Calu3 (cell line): Measurements from ENCODE around the gene S100A10. TPM values are rescaled to one million over a fixed set of nuclear protein-coding genes. Genes with fewer than 3 reads are reported as not detected.
A peak's percentile ranks its signal among the peaks of the same experiment; 100 is the strongest.

Source experiments
- BruUV-seq: library from RNA; stranded (reverse); fragments of 400-500 nt; replicated peaks from 2 replicates; lab custom pipeline; 2021; lab: Mats Ljungman, UMichigan
- CTCF ChIA-PET: fragments of 300-600 bp; sonication (Branson Sonifier 250); formaldehyde crosslinking; loops from one replicate; lab custom pipeline; 2022; ENCODE audit warnings: antibody characterized with exemption; lab: Charles Lee
- DNase-seq: peaks from one replicate; pipeline ENCODE4 v3.0.0; 2022
- H3K27ac Mint-ChIP-seq: one replicate; pipeline ENCODE4 v1.8.0; 2022; ENCODE audit warnings: mixed read lengths; ENCODE audit not compliant: unreplicated experiment
- H3K27me3 Mint-ChIP-seq: one replicate; pipeline ENCODE4 v1.8.0; 2022; ENCODE audit warnings: mixed read lengths; ENCODE audit not compliant: unreplicated experiment
- H3K36me3 Mint-ChIP-seq: one replicate; pipeline ENCODE4 v1.8.0; 2022; ENCODE audit warnings: mild to moderate bottlenecking, moderate library complexity, mixed read lengths; ENCODE audit not compliant: insufficient read depth, unreplicated experiment
- H3K4me1 Mint-ChIP-seq: one replicate; pipeline ENCODE4 v1.8.0; 2022; ENCODE audit warnings: mild to moderate bottlenecking, low read depth, mixed read lengths; ENCODE audit not compliant: unreplicated experiment
- H3K4me3 Mint-ChIP-seq: one replicate; pipeline ENCODE4 v1.8.0; 2022; ENCODE audit warnings: mild to moderate bottlenecking, low read depth, moderate library complexity, mixed read lengths; ENCODE audit not compliant: unreplicated experiment
- H3K9me3 Mint-ChIP-seq: one replicate; pipeline ENCODE4 v1.8.0; 2022; ENCODE audit warnings: low read depth, mixed read lengths; ENCODE audit not compliant: unreplicated experiment
- CTCF ChIP-seq: fragments of 200-600 bp; IDR thresholded peaks from one replicate; pipeline ENCODE4 v1.8.0; 2022; ENCODE audit warnings: antibody characterized with exemption; ENCODE audit not compliant: unreplicated experiment
- intact Hi-C: fragments of 100-400 bp; cut with micrococcal nuclease; formaldehyde crosslinking; loops from one replicate; pipeline ENCODE4 v1.10.0; 2022; ENCODE audit not compliant: unreplicated experiment
- total RNA-seq: library from RNA; stranded (reverse); gene quantifications from 2 replicates; pipeline ENCODE4 v1.2.3, GENCODE V29; 2022

Gene S100A10
- total RNA-seq, 1 experiment from 2014 or later = 882 TPM

- Mint-ChIP-seq H3K36me3 (peaks cover 30% of the 10 kb centered on the region), H3K4me1 (peaks cover 74% of the 10 kb centered on the region), H3K9me3 (peaks cover 9% of the 10 kb centered on the region), H3K27ac (no peak overlapping the region), H3K27me3 (no peaks in the 10 kb centered on the region), H3K4me3 (no peak overlapping the region)
- intact Hi-C loops = no loop called here
- CTCF ChIA-PET = no interaction called here
- DNase-seq = no peak
- no peak for TF ChIP-seq CTCF
- BruUV-seq = no TSS peak
Observed at GRCh38 chr1:152026895-152027294, 33.2 kb upstream of the S100A10 start.

GRCh38 chr1:152024223-152024622 is 30.6 kb upstream of the S100A10 start:
- TF ChIP-seq CTCF = no peak
- peak overlapping the region; percentile 37 for H3K27ac Mint-ChIP-seq
- intact Hi-C loops = no loop called here
- H3K9me3 Mint-ChIP-seq = peaks cover 7% of the 10 kb centered on the region
- BruUV-seq = no TSS peak
- no peak overlapping the region for H3K4me3 Mint-ChIP-seq
- peaks cover 61% of the 10 kb centered on the region for H3K4me1 Mint-ChIP-seq
- CTCF ChIA-PET = interaction anchor here (1.4 to 2.4 kb wide), 4 partner anchors 10 to 90 kb away, joined by 5 to 15 read pairs (median 9); partner anchors contain the start of gene S100A11
- H3K27me3 Mint-ChIP-seq = no peaks in the 10 kb centered on the region
- H3K36me3 Mint-ChIP-seq = peaks cover 7% of the 10 kb centered on the region
- peak; percentile 69 for DNase-seq

- DNase-seq = no peak
- peak overlapping the region; percentile 7 for H3K4me3 Mint-ChIP-seq
- CTCF ChIA-PET = interaction anchor here (2.1 to 2.4 kb wide), 2 partner anchors 11 to 14 kb away, joined by 9 to 15 read pairs; partner anchors contain the start of gene S100A11
- peaks cover 51% of the 10 kb centered on the region for H3K4me1 Mint-ChIP-seq
- H3K27ac Mint-ChIP-seq = peak overlapping the region; percentile 37
- H3K36me3 Mint-ChIP-seq = no peaks in the 10 kb centered on the region
- TF ChIP-seq CTCF = no peak
- H3K27me3 Mint-ChIP-seq = no peaks in the 10 kb centered on the region
- BruUV-seq = no TSS peak
- intact Hi-C loops = no loop called here
- H3K9me3 Mint-ChIP-seq = peaks cover 3% of the 10 kb centered on the region
Observed at GRCh38 chr1:152023221-152023620, 29.6 kb upstream of the S100A10 start.

- H3K4me1 Mint-ChIP-seq = peaks cover 47% of the 10 kb centered on the region
- H3K4me3 Mint-ChIP-seq = no peak overlapping the region
- no TSS peak for BruUV-seq
- H3K9me3 Mint-ChIP-seq = peaks cover 2% of the 10 kb centered on the region
- H3K36me3 Mint-ChIP-seq = no peaks in the 10 kb centered on the region
- TF ChIP-seq CTCF = no peak
- CTCF ChIA-PET = no interaction called here
- no peaks in the 10 kb centered on the region for H3K27me3 Mint-ChIP-seq
- H3K27ac Mint-ChIP-seq = peak overlapping the region; percentile 31
- intact Hi-C loops = no loop called here
- no peak for DNase-seq
Observed at GRCh38 chr1:152022474-152022873, 28.8 kb upstream of the S100A10 start.
